ENCODE measurements around the gene CCDC107. TPM values are rescaled to one million over a fixed set of nuclear protein-coding genes. Genes with fewer than 3 reads are reported as not detected.

The CCDC107 gene
- total and polyA plus RNA-seq, 2 of the 13 experiments (the other 11 are each of a cell fraction or from before 2014, with no cell fraction given) = 7.1 to 15.2 TPM

GRCh38 chr9:35646533-35647265 lies 11.4 kb upstream of the CCDC107 start:
- ChIA-PET POLR2A (interaction anchor here (0.7 to 5.4 kb wide), 14 partner anchors 8 to 157 kb away, joined by 3 to 41 read pairs (median 4); partner anchors contain the start of genes ARHGEF39, CCDC107, GBA2 and RGP1), CTCF (ENCODE audit: low intra/inter-chr PET ratio, low total read pairs) (interaction anchor here (1.4 to 1.9 kb wide), 2 partner anchors 11 to 43 kb away, joined by 4 to 8 read pairs; partner anchors contain the start of genes CCDC107 and RMRP)
- Histone ChIP-seq H3K4me1 (ENCODE audit: insufficient read depth, low read length) (peaks cover 55% of the 10 kb centered on the region), H3K9ac (ENCODE audit: insufficient read depth, low read depth, low read length) (peak overlapping the region; percentile 60), H3K9me3 (ENCODE audit: low read length) (no peaks in the 10 kb centered on the region), H2AFZ (ENCODE audit: low read length) (peak overlapping the region; percentile 48), H3K27me3 (ENCODE audit: control insufficient read depth in 1 of 2, insufficient read depth in 2 of 2, low read length in 2 of 2) (peaks cover 2 to 22% of the 10 kb centered on the region in 2 experiments; a peak in 3 of 5 replicates), H4K20me1 (ENCODE audit: insufficient read depth, low read length) (no peaks in the 10 kb centered on the region), H3K79me2 (ENCODE audit: insufficient read depth, low read length) (no peaks in the 10 kb centered on the region), H3K4me2 (ENCODE audit: low read depth, low read length) (peak overlapping the region; percentile 79), H3K36me3 (replicated peaks in 1 of 2; ENCODE audit: control insufficient read depth in 1 of 2, insufficient read depth in 2 of 2, low read length in 2 of 2) (no peaks in the 10 kb centered on the region), H3K27ac (ENCODE audit: extremely low read length, insufficient read depth, low read length) (peak overlapping the region; percentile 67), H3K4me3 (replicated peaks in 1 of 3; ENCODE audit: insufficient read depth in 1 of 3, low read depth in 2 of 3, low read length in 3 of 3) (peak overlapping the region; percentile 70 to 83 (median 72))
- intact Hi-C loops (cut with micrococcal nuclease; ENCODE audit: unreplicated experiment) = loop anchor here (1.0 to 10.0 kb wide), 4 partner anchors 11 to 238 kb away; no protein-coding TSS in a partner anchor
- 2% methylated on average over 12 of the region's 58 CpGs for WGBS (ENCODE audit: low lambda C conversion rate)
- peak; percentile 78 for DNase-seq (ENCODE audit: low spot score)
- no TSS peak for BruUV-seq (replicated peaks)
- FAIRE-seq = peak; percentile 36
- in situ Hi-C loops (cut with HindIII; ENCODE audit: extremely low pct_ligation_motif_present, low pct_unique_long_range_greater_than_20kb) = no loop called here
- ATAC-seq = peak; percentile 95
- TF ChIP-seq ZNF331 (CRISPR knock-in tag; IDR thresholded peaks at IDR 0.05) (peak; percentile 61; the same call in 1 of the 2 replicates), RNF219 (CRISPR knock-in tag; IDR thresholded peaks at IDR 0.05) (no peak), REL (CRISPR knock-in tag; conservative IDR thresholded peaks at IDR 0.05) (no peak), ZNF512 (CRISPR knock-in tag; IDR thresholded peaks at IDR 0.05) (no peak), TEAD3 (CRISPR knock-in tag; optimal IDR thresholded peaks at IDR 0.05; ENCODE audit: borderline replicate concordance) (peak; percentile 65), BRF2 (CRISPR knock-in tag; IDR thresholded peaks at IDR 0.05) (peak; percentile 50; the same call in 1 of the 2 replicates), NR2F6 (IDR thresholded peaks at IDR 0.05) (no peak), NR2F6 (CRISPR knock-in tag; IDR thresholded peaks at IDR 0.05) (peak; percentile 40; the same call in 1 of the 2 replicates), ZNF230 (CRISPR knock-in tag; IDR thresholded peaks at IDR 0.05) (0 out of 2 replicates have a peak, but pooled peaks have one; percentile 35), GATA4 (IDR thresholded peaks at IDR 0.05; ENCODE audit: borderline replicate concordance, low read depth) (no peak)
- TF ChIP-seq, protein P1, sequence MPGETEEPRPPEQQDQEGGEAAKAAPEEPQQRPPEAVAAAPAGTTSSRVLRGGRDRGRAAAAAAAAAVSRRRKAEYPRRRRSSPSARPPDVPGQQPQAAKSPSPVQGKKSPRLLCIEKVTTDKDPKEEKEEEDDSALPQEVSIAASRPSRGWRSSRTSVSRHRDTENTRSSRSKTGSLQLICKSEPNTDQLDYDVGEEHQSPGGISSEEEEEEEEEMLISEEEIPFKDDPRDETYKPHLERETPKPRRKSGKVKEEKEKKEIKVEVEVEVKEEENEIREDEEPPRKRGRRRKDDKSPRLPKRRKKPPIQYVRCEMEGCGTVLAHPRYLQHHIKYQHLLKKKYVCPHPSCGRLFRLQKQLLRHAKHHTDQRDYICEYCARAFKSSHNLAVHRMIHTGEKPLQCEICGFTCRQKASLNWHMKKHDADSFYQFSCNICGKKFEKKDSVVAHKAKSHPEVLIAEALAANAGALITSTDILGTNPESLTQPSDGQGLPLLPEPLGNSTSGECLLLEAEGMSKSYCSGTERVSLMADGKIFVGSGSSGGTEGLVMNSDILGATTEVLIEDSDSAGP (CRISPR knock-in tag; IDR thresholded peaks at IDR 0.05; ENCODE audit: borderline replicate concordance) = peak; percentile 72; the same call in 1 of the 2 replicates
- TF ChIP-seq, protein P2, sequence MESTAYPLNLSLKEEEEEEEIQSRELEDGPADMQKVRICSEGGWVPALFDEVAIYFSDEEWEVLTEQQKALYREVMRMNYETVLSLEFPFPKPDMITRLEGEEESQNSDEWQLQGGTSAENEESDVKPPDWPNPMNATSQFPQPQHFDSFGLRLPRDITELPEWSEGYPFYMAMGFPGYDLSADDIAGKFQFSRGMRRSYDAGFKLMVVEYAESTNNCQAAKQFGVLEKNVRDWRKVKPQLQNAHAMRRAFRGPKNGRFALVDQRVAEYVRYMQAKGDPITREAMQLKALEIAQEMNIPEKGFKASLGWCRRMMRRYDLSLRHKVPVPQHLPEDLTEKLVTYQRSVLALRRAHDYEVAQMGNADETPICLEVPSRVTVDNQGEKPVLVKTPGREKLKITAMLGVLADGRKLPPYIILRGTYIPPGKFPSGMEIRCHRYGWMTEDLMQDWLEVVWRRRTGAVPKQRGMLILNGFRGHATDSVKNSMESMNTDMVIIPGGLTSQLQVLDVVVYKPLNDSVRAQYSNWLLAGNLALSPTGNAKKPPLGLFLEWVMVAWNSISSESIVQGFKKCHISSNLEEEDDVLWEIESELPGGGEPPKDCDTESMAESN (CRISPR knock-in tag; conservative IDR thresholded peaks at IDR 0.05) = peak; percentile 69; the same call in 1 of the 2 replicates
